ENCODE data around the gene CFAP91.

Gene CFAP91

DNA sequence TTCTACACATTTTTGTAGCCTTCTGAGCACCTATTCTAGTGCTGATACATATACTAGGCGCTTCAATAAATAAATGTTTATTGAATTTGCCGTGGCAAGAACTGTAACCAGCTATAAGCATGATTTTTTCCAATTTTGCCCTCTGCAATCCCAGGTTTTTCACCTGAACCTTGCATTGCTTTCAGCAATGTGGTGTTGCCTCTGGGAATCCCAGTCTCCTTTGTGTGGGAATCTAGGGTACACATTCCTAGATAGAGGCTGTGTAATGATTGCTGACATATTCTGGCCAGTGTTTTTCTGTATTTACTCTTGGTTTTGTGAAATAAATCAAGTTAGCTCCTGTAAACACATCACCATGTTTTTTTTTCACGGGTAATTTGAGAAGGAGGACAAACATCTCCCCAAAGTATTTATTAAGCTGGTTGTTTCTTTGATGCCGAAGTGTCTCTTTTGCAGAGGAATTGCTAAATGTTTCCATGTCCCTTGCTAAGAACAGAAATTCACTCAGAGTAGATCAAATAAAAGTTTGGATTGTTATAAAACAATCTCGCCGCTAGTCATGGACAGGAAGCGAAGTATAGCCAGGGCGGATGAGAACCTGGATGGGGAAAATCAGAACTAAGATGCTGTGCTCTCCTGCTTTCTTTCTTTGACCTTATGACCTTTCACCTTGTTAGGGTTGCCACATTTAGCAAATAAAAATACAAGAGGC, 1.2 kb downstream of the CFAP91 start:
- Histone ChIP-seq H3K23ac (ENCODE audit: low read length in 2 of 2) (no peak overlapping the region), H2AK5ac (ENCODE audit: low read length, severe bottlenecking) (no peak overlapping the region), H3K4me2 (ENCODE audit: low read length, poor library complexity, severe bottlenecking) (no peak overlapping the region), H3K4me3 (ENCODE audit: insufficient read depth in 1 of 2, low read depth in 1 of 2, low read length in 2 of 2) (peak overlapping the region in 1 of 2 experiments; percentile 89), H3K79me1 (replicated peaks; ENCODE audit: low read length, poor library complexity, severe bottlenecking) (no peaks in the 10 kb centered on the region), H2BK120ac (ENCODE audit: low read depth, low read length) (no peak overlapping the region), H3K27me3 (ENCODE audit: control insufficient read depth in 1 of 2, insufficient read depth in 1 of 2, low read length in 2 of 2) (no peaks in the 10 kb centered on the region), H3K9ac (ENCODE audit: low read length) (peak overlapping the region; percentile 86), H2BK15ac (ENCODE audit: low read depth, poor library complexity, severe bottlenecking) (no peak overlapping the region), H2BK5ac (ENCODE audit: low read depth, low read length, poor library complexity, severe bottlenecking) (no peak overlapping the region), H2BK12ac (ENCODE audit: low read length in 2 of 2) (no peak overlapping the region), H3K14ac (ENCODE audit: low read length in 2 of 2) (no peak overlapping the region), H4K91ac (ENCODE audit: low read length) (no peak overlapping the region), H3K18ac (ENCODE audit: low read depth in 1 of 2, low read length in 2 of 2) (no peak overlapping the region), H2AFZ (ENCODE audit: low read depth, low read length) (no peak overlapping the region), H3K4me1 (ENCODE audit: control insufficient read depth, insufficient read depth, low read depth, low read length) (peaks cover 5% of the 10 kb centered on the region), H3K27ac (ENCODE audit: low read length, poor library complexity, severe bottlenecking) (no peak overlapping the region), H4K8ac (ENCODE audit: low read length) (no peak overlapping the region), H3K36me3 (ENCODE audit: control insufficient read depth in 1 of 2, insufficient read depth in 2 of 2, low read depth in 1 of 2, low read length in 2 of 2) (no peaks in the 10 kb centered on the region), H3K4ac (ENCODE audit: low read depth in 1 of 2, low read length in 2 of 2) (no peak overlapping the region), H3K9me3 (ENCODE audit: control insufficient read depth, low read length) (no peaks in the 10 kb centered on the region)
- WGBS = 95% methylated on average over 7 of the region's 8 CpGs
- peak; percentile 3 for DNase-seq

- Histone ChIP-seq H4K8ac (ENCODE audit: low read length) (no peak overlapping the region), H3K27ac (ENCODE audit: low read length, poor library complexity, severe bottlenecking) (no peak overlapping the region), H2BK120ac (ENCODE audit: low read depth, low read length) (no peak overlapping the region), H3K4me3 (ENCODE audit: insufficient read depth in 1 of 2, low read depth in 1 of 2, low read length in 2 of 2) (no peak overlapping the region), H3K4ac (ENCODE audit: low read depth in 1 of 2, low read length in 2 of 2) (no peak overlapping the region), H3K23ac (ENCODE audit: low read length in 2 of 2) (no peak overlapping the region), H2AFZ (ENCODE audit: low read depth, low read length) (no peak overlapping the region), H3K14ac (ENCODE audit: low read length in 2 of 2) (no peak overlapping the region), H3K79me1 (replicated peaks; ENCODE audit: low read length, poor library complexity, severe bottlenecking) (no peaks in the 10 kb centered on the region), H2BK12ac (ENCODE audit: low read length in 2 of 2) (no peak overlapping the region), H2BK15ac (ENCODE audit: low read depth, poor library complexity, severe bottlenecking) (no peak overlapping the region), H2AK5ac (ENCODE audit: low read length, severe bottlenecking) (no peak overlapping the region), H3K9me3 (ENCODE audit: control insufficient read depth, low read length) (no peaks in the 10 kb centered on the region), H3K4me1 (ENCODE audit: control insufficient read depth, insufficient read depth, low read depth, low read length) (no peaks in the 10 kb centered on the region), H3K4me2 (ENCODE audit: low read length, poor library complexity, severe bottlenecking) (no peak overlapping the region), H4K91ac (ENCODE audit: low read length) (no peak overlapping the region), H3K36me3 (ENCODE audit: control insufficient read depth in 1 of 2, insufficient read depth in 2 of 2, low read depth in 1 of 2, low read length in 2 of 2) (no peaks in the 10 kb centered on the region), H2BK5ac (ENCODE audit: low read depth, low read length, poor library complexity, severe bottlenecking) (no peak overlapping the region), H3K27me3 (ENCODE audit: control insufficient read depth in 1 of 2, insufficient read depth in 1 of 2, low read length in 2 of 2) (no peaks in the 10 kb centered on the region), H3K18ac (ENCODE audit: low read depth in 1 of 2, low read length in 2 of 2) (no peak overlapping the region), H3K9ac (ENCODE audit: low read length) (no peak overlapping the region)
- 100% methylated on average over 1 of the region's 2 CpGs for WGBS
- DNase-seq = no peak
Measured at GRCh38 chr3:119715105-119715504, 12.3 kb downstream of the CFAP91 start.

GRCh38 chr3:119716998-119717397, 14.2 kb downstream of the CFAP91 start:
- Histone ChIP-seq H2BK5ac (ENCODE audit: low read depth, low read length, poor library complexity, severe bottlenecking) (no peak overlapping the region), H3K27me3 (ENCODE audit: control insufficient read depth in 1 of 2, insufficient read depth in 1 of 2, low read length in 2 of 2) (no peaks in the 10 kb centered on the region), H3K23ac (ENCODE audit: low read length in 2 of 2) (no peak overlapping the region), H2BK120ac (ENCODE audit: low read depth, low read length) (no peak overlapping the region), H2AK5ac (ENCODE audit: low read length, severe bottlenecking) (no peak overlapping the region), H3K79me1 (replicated peaks; ENCODE audit: low read length, poor library complexity, severe bottlenecking) (no peaks in the 10 kb centered on the region), H3K36me3 (ENCODE audit: control insufficient read depth in 1 of 2, insufficient read depth in 2 of 2, low read depth in 1 of 2, low read length in 2 of 2) (no peaks in the 10 kb centered on the region), H3K27ac (ENCODE audit: low read length, poor library complexity, severe bottlenecking) (no peak overlapping the region), H3K9ac (ENCODE audit: low read length) (no peak overlapping the region), H3K4me2 (ENCODE audit: low read length, poor library complexity, severe bottlenecking) (no peak overlapping the region), H3K4ac (ENCODE audit: low read depth in 1 of 2, low read length in 2 of 2) (no peak overlapping the region), H2BK15ac (ENCODE audit: low read depth, poor library complexity, severe bottlenecking) (no peak overlapping the region), H3K9me3 (ENCODE audit: control insufficient read depth, low read length) (no peaks in the 10 kb centered on the region), H3K14ac (ENCODE audit: low read length in 2 of 2) (no peak overlapping the region), H3K18ac (ENCODE audit: low read depth in 1 of 2, low read length in 2 of 2) (no peak overlapping the region), H3K4me3 (ENCODE audit: insufficient read depth in 1 of 2, low read depth in 1 of 2, low read length in 2 of 2) (no peak overlapping the region), H2BK12ac (ENCODE audit: low read length in 2 of 2) (no peak overlapping the region), H3K4me1 (ENCODE audit: control insufficient read depth, insufficient read depth, low read depth, low read length) (no peaks in the 10 kb centered on the region), H4K8ac (ENCODE audit: low read length) (no peak overlapping the region), H4K91ac (ENCODE audit: low read length) (no peak overlapping the region), H2AFZ (ENCODE audit: low read depth, low read length) (no peak overlapping the region)
- no peak for DNase-seq
- WGBS = 95% methylated on average over 3 of the region's 3 CpGs

DNA sequence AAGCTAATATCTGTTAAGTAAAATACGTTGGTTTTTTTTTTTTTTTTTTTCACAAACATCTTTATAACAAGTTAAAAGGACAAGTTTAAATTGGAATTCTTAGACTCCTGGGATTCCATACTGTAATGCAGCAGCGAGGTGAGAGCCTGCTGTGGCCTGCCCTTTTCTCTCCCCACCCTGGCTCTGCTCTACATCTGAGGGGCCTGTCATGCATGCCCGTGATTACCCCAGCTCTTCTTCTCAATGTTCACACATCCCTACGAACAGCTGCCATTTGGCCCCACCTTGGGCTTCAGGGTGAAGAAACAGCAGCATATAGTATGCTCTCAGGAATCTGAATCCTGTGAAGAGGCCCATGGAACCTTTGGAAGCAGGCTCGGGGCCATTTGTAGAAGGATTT, 14.7 kb downstream of the CFAP91 start:
- Histone ChIP-seq H2BK120ac (ENCODE audit: low read depth, low read length) (no peak overlapping the region), H3K27me3 (ENCODE audit: control insufficient read depth in 1 of 2, insufficient read depth in 1 of 2, low read length in 2 of 2) (no peaks in the 10 kb centered on the region), H3K23ac (ENCODE audit: low read length in 2 of 2) (no peak overlapping the region), H3K18ac (ENCODE audit: low read depth in 1 of 2, low read length in 2 of 2) (no peak overlapping the region), H3K79me1 (replicated peaks; ENCODE audit: low read length, poor library complexity, severe bottlenecking) (no peaks in the 10 kb centered on the region), H3K4me2 (ENCODE audit: low read length, poor library complexity, severe bottlenecking) (no peak overlapping the region), H4K91ac (ENCODE audit: low read length) (no peak overlapping the region), H3K9me3 (ENCODE audit: control insufficient read depth, low read length) (no peaks in the 10 kb centered on the region), H2AK5ac (ENCODE audit: low read length, severe bottlenecking) (no peak overlapping the region), H3K4ac (ENCODE audit: low read depth in 1 of 2, low read length in 2 of 2) (no peak overlapping the region), H3K36me3 (ENCODE audit: control insufficient read depth in 1 of 2, insufficient read depth in 2 of 2, low read depth in 1 of 2, low read length in 2 of 2) (no peaks in the 10 kb centered on the region), H2AFZ (ENCODE audit: low read depth, low read length) (no peak overlapping the region), H2BK5ac (ENCODE audit: low read depth, low read length, poor library complexity, severe bottlenecking) (no peak overlapping the region), H3K4me1 (ENCODE audit: control insufficient read depth, insufficient read depth, low read depth, low read length) (no peaks in the 10 kb centered on the region), H3K14ac (ENCODE audit: low read length in 2 of 2) (no peak overlapping the region), H2BK15ac (ENCODE audit: low read depth, poor library complexity, severe bottlenecking) (no peak overlapping the region), H3K4me3 (ENCODE audit: insufficient read depth in 1 of 2, low read depth in 1 of 2, low read length in 2 of 2) (no peak overlapping the region), H3K9ac (ENCODE audit: low read length) (no peak overlapping the region), H4K8ac (ENCODE audit: low read length) (no peak overlapping the region), H2BK12ac (ENCODE audit: low read length in 2 of 2) (no peak overlapping the region), H3K27ac (ENCODE audit: low read length, poor library complexity, severe bottlenecking) (no peak overlapping the region)
- 95% methylated on average over 4 of the region's 5 CpGs for WGBS
- no peak for DNase-seq

Data from mesenchymal stem cell (in vitro differentiated cells and primary cell).